Effector memory CD4-positive, alpha-beta T cell (primary cell): ENCODE data around the gene COX5B.
"Not testable (repeated sequence)": the region's sequence is repeated elsewhere in the genome, so short reads cannot be mapped to it uniquely, and the experiment has no call there.

Experiments used
- DNase-seq, 3 donors: peaks; one replicate each; pipeline ENCODE4 v3.0.0-alpha.2; 2020
- H3K27ac ChIP-seq: 2 replicates; pipeline ENCODE4 v1.7.0; 2013; ENCODE audit warnings: mild to moderate bottlenecking, low read length, moderate library complexity; ENCODE audit not compliant: insufficient read depth, poor library complexity, severe bottlenecking
- H3K27me3 ChIP-seq: replicated peaks from 2 replicates; pipeline ENCODE4 v1.7.0; 2013; ENCODE audit warnings: mild to moderate bottlenecking, low read length; ENCODE audit not compliant: insufficient read depth, control insufficient read depth, poor library complexity, severe bottlenecking
- H3K36me3 ChIP-seq: 2 replicates; pipeline ENCODE4 v1.7.0; 2013; ENCODE audit warnings: mild to moderate bottlenecking, low read length, moderate library complexity; ENCODE audit not compliant: control insufficient read depth, insufficient read depth
- H3K4me1 ChIP-seq: 2 replicates; pipeline ENCODE4 v1.7.0; 2013; ENCODE audit warnings: low read length, mild to moderate bottlenecking; ENCODE audit not compliant: control insufficient read depth, insufficient read depth, poor library complexity, severe bottlenecking
- H3K4me3 ChIP-seq: 2 replicates; pipeline ENCODE4 v1.7.0; 2013; ENCODE audit warnings: low read length, low read depth, mild to moderate bottlenecking; ENCODE audit not compliant: insufficient read depth, poor library complexity, severe bottlenecking
- H3K9me3 ChIP-seq: 2 replicates; pipeline ENCODE4 v1.7.0; 2013; ENCODE audit warnings: mild to moderate bottlenecking, low read length, moderate library complexity; ENCODE audit not compliant: control insufficient read depth

The COX5B gene

DNA sequence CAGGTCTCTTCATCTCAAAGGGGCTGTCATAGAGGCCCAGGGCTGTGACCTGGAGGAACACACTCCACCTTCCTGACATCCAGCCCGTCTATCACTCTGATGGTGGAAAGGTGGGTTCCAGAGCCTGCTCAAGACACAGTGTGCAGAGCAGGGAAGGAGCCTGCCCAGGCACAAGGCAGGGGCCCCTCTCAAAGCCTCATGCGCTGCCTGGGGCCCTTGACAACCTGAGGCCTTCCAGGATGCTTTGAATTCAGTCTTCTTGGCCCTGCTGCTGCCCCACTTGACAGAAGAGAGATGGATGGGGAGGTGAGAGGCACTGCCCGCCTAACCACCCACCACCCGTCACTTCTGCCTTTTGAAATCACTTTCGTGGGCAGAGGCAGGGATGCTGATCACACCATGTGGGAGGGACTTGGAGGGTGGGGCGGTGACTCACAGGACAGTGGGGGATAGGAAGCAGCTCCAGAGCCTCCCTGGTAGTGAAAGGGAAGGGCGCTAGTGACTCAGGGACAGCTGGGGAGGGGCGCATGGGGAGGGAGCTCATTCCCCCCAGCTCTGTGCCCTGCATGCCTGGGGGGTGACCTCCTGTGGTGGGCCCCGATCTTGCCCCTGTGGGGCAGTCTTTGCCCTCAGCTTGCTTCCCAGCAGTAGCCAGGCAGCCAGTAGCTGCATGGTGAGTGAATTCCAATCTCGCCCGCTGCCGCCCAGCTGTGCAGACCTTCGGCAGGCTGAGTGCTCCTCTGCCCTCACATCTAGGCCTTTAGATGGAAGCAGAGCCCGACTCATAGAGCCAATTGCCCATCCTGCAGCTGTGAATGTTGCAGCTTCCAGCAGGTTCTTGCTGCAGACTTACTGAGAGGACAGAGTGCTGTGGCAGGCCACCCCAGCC is 26.7 kb upstream of the COX5B start:
- not testable (repeated sequence) for H3K36me3 ChIP-seq, H3K9me3 ChIP-seq, DNase-seq, H3K27ac ChIP-seq, H3K27me3 ChIP-seq, H3K4me1 ChIP-seq, H3K4me3 ChIP-seq

DNA sequence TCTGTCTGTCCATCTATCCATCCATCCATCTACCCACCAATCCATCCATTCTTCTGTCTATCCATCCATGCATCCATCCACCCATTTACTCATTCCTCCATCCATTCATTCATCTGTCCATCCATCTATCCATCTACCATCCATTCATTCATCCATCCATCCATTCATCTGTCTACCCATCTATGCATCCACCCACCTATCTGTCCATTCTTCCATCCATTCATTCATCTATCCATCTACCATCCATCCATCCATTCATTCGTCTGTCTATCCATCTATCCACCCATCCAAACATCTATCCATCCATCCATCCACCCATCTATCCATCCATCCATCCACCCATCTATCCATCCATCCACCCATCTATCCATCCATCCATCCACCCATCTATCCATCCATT is 25.4 kb upstream of the COX5B start:
- H3K36me3 ChIP-seq, H3K4me1 ChIP-seq, DNase-seq, H3K27ac ChIP-seq, H3K27me3 ChIP-seq, H3K4me3 ChIP-seq, H3K9me3 ChIP-seq: not testable (repeated sequence)

DNA sequence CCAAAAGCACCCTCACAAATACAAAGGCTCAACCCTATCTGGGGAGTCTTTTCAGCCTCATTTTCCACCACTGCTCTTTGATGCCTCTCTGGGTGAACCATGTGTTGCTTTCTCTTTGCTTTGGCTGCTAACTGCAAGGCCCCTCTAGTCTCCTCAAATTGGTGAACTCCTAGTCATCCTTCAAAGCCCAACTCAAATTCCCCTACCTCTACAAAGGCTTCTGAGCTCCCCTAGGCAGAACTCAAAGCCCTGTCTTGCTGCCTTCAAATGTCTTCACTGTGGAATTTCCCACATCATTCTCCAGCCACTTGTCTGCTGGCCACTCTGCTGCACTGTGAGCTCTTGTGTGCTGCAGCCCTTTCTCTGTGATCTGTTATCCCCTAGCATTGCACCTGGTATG is 22.9 kb upstream of the COX5B start:
- not testable (repeated sequence) for H3K4me3 ChIP-seq, H3K4me1 ChIP-seq, H3K36me3 ChIP-seq, H3K9me3 ChIP-seq, H3K27ac ChIP-seq, DNase-seq, H3K27me3 ChIP-seq

DNA sequence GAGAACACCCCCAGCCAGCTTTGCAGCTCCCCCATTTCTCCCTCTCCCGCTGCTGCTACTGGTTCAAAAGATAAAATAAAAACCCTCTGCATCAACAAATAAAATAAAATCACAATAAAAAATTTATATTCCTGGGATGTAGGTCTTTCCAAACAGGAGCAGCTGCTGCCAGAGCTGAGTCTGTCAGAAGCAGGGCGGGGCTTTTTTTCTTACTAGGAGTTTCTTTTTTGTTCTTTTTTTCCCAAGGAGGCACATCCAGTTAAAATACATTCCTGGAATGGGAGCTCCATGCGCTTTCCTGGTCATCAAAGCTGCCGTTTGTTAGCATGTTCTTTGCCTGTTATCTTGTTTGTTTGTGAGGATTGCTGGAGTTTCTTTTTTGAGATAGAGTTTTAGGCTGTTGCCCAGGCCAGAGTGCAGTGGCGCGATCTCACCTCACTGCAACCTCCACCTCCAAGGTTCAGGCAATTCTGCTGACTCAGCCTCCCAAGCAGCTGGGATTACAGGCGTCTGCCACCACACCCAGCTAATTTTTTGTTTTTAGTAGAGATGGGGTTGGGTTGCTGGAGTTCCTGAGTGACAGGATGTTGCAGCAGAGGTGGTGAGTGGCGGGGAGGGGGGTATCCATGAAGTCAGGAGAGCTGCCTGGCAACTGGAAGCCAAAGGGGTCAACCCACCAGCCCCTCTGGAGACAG is 20.4 kb upstream of the COX5B start:
- H3K4me3 ChIP-seq, H3K36me3 ChIP-seq, H3K9me3 ChIP-seq, DNase-seq, H3K4me1 ChIP-seq, H3K27ac ChIP-seq, H3K27me3 ChIP-seq: not testable (repeated sequence)

DNA sequence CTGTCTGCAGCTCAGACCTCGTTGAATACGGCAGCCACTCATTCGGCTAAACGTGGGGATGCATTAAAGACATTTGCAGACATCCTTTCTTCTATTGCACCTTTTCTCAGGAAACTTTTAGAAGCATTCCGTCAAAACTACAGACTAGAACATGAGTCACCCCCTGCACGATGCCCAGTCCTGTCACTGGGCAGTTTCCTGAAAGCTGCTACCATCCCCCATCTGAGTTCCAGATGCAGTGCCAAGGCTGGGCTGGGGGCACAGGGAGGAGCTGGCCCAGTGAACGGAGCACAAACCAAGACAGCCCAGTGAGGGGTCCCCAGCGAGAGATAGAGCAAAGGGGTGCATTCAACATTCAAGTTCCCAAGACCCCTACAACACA is 19.8 kb upstream of the COX5B start:
- not testable (repeated sequence) for H3K9me3 ChIP-seq, H3K36me3 ChIP-seq, DNase-seq, H3K27me3 ChIP-seq, H3K4me1 ChIP-seq, H3K4me3 ChIP-seq, H3K27ac ChIP-seq

DNA sequence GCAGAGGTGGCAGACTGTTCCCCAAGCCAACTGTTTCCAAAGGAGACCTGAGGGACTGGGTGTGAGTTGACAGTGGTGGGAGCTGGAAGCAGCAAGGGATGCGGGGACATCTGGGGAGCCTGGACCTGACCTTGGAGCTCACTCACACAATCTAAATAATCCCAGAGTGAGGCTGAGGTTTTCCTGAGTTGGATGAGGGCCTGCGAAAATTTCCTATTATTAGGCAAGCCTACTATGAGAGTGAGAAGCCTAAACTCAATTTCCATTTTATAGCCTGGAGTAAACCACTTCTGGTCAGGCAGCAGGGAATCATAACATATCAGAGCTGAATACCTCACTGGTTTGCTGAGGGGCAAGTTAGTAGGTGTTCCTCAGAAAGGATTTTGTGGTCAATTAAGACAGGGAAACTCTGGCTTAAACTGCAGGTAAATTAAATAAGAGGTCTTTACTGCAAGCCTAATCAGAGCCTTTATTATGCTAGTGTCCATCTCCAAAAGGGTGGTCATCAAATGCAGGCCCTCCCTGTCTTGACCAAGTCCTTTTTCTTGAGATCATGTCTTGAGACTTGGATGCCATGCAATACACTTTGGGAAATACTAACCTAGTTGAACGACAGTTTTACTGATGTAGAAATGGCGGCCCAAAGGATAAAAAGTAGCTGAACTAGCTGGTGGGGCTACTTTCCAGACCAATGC is 1.7 kb upstream of the COX5B start:
- Histone ChIP-seq H3K27ac (no peak overlapping the region), H3K27me3 (no peaks in the 10 kb centered on the region), H3K4me1 (peaks cover 15% of the 10 kb centered on the region), H3K9me3 (no peaks in the 10 kb centered on the region), H3K36me3 (peaks cover 20% of the 10 kb centered on the region), H3K4me3 (no peak overlapping the region)
- DNase-seq = no peak

DNA sequence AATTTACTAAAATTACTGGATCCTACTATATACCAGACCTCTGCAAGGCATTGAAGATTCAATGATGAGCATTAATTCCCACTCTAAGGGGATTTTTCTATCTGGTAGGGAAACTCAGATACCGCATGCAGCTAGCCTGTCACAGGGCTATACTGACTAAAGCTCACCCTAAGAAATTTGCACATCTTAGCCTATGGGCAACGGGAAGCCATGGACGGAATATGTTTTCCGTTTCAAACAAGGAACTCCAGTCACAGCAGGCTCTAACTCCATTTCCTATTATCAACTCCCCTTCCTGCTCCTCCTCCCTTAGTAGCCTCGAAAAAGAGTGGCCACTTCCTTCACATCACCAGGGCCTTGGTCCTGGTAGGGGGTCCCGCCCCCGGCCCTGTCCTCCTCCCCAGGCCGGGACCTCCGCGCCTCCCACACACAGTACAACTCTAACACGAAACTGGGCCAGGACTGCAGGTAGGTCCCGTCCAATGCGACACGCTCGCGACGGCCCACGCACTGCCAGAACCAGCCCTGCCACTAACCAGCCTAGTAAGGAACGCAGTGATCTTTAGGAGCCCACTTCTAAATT is 659 bp upstream of the COX5B start:
- Histone ChIP-seq H3K27ac (peak overlapping the region; percentile 85), H3K4me1 (peaks cover 15% of the 10 kb centered on the region), H3K36me3 (peaks cover 22% of the 10 kb centered on the region), H3K4me3 (peak overlapping the region; percentile 81), H3K9me3 (no peaks in the 10 kb centered on the region), H3K27me3 (no peaks in the 10 kb centered on the region)
- DNase-seq = no peak

DNA sequence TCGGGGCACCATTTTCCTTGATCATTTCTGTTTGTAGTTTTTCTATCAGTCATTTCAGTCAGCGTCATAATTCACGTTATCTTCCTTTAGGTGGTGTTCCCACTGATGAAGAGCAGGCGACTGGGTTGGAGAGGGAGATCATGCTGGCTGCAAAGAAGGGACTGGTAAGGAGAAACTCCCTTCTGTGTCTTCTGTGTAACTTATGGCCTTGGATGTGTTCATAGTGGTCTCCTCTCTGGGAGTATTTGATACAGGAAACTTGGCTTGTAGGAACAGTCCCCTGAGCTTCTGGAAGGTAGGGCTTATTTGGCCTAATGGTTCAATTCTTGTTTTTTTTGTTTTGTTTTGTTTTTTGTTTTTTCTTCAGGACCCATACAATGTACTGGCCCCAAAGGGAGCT is 1.1 kb downstream of the COX5B start:
- no peak for DNase-seq
- Histone ChIP-seq H3K4me3 (peak overlapping the region; percentile 81), H3K36me3 (peaks cover 22% of the 10 kb centered on the region), H3K27ac (peak overlapping the region; percentile 14), H3K4me1 (peaks cover 15% of the 10 kb centered on the region), H3K27me3 (no peaks in the 10 kb centered on the region), H3K9me3 (no peaks in the 10 kb centered on the region)

DNA sequence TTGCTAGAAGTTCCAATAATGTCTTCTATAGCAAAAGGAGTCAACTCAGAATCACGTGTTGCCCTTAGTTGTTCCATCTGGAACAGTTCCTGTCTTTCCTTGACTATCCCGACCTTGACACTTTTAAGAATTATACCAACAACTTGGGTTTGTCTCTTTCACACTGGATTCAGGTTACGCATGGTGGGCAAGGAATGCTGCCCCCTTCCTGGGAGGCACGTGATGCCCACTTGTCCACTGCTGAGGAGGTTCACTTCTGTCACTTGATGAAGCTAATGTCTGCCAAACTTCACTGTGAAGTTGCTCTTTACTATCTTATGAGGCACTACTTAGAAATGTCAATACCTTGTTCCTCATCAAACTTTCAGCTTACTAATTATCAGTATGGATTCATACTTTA is 5.3 kb downstream of the COX5B start:
- DNase-seq = no peak
- H3K9me3 ChIP-seq = no peaks in the 10 kb centered on the region
- no peak overlapping the region for H3K27ac ChIP-seq
- H3K4me3 ChIP-seq = no peak overlapping the region
- H3K36me3 ChIP-seq = peaks cover 24% of the 10 kb centered on the region
- no peaks in the 10 kb centered on the region for H3K27me3 ChIP-seq
- H3K4me1 ChIP-seq = peaks cover 9% of the 10 kb centered on the region
